GM19324 (cell line): ENCODE data around the gene STK11.
"Not testable (repeated sequence)": the region's sequence is repeated elsewhere in the genome, so short reads cannot be mapped to it uniquely, and the experiment has no call there.

Experiments used
- ATAC-seq: cut with Tn5 transposase; IDR thresholded peaks from one replicate; pipeline ENCODE4 v1.9.1; 2021; ENCODE audit warnings: mild to moderate bottlenecking, moderate library complexity; ENCODE audit not compliant: unreplicated experiment, low FRiP score

STK11 gene

DNA sequence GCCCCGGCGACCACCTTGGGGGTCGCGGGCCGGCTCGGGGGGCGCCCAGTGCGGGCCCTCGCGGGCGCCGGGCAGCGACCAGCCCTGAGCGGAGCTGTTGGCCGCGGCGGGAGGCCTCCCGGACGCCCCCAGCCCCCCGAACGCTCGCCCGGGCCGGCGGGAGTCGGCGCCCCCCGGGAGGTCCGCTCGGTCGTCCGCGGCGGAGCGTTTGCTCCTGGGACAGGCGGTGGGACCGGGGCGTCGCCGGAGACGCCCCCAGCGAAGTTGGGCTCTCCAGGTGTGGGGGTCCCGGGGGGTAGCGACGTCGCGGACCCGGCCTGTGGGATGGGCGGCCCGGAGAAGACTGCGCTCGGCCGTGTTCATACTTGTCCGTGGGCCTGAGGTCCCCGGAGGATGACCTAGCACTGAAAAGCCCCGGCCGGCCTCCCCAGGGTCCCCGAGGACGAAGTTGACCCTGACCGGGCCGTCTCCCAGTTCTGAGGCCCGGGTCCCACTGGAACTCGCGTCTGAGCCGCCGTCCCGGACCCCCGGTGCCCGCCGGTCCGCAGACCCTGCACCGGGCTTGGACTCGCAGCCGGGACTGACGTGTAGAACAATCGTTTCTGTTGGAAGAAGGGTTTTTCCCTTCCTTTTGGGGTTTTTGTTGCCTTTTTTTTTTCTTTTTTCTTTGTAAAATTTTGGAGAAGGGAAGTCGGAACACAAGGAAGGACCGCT is 729 bp downstream of the STK11 start:
- ATAC-seq: no peak

DNA sequence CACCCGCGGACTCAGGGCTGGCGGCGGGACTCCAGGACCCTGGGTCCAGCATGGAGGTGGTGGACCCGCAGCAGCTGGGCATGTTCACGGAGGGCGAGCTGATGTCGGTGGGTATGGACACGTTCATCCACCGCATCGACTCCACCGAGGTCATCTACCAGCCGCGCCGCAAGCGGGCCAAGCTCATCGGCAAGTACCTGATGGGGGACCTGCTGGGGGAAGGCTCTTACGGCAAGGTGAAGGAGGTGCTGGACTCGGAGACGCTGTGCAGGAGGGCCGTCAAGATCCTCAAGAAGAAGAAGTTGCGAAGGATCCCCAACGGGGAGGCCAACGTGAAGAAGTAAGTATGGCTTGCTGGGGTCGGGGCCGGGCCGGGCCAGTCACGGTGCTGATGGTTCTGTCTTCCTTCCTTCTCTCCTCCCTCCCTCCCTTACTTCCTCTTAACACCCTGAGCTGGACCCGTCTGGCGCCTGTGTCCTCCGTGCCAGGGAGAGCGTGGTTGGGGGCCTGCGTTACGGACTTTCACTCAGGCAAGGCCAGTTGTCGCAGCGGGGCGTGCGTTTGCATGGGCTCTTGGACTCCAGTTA is 1.4 kb downstream of the STK11 start:
- no peak for ATAC-seq

DNA sequence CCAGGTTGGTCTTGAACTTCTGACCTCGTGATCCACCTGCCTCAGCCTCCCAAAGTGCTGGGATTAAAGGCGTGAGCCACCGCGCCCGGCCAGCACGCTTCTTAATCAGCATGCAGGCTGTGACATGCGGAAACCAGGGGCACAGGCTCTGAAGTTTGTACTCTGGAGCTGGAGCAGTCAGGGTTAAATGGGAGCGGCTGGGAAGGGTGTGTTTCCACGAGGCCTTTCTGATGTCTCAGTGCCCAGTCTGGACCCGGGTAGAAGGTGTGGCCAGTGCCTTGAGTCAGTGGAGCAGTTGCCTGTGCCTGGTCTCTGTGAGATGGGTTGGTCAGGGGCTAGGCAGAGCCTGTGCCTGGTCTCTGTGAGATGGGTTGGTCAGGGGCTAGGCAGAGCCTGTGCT is 3.3 kb downstream of the STK11 start:
- not testable (repeated sequence) for ATAC-seq

DNA sequence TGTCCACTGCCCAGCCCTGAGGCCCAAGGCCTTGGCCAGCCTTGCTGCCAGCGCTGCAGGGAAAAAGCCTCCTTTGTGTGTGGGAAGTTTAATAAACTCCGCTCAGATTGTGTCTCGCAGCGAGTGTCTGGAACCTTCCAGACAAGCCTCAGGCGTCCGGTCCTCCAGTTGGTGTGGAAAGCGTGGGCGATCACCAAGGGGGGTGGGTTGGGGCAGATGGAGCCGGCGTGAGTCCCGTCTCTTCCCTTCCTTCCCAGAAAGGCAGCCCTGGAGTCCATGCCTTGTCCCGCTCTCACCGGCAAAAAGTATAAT is 4.6 kb downstream of the STK11 start:
- ATAC-seq: no peak

DNA sequence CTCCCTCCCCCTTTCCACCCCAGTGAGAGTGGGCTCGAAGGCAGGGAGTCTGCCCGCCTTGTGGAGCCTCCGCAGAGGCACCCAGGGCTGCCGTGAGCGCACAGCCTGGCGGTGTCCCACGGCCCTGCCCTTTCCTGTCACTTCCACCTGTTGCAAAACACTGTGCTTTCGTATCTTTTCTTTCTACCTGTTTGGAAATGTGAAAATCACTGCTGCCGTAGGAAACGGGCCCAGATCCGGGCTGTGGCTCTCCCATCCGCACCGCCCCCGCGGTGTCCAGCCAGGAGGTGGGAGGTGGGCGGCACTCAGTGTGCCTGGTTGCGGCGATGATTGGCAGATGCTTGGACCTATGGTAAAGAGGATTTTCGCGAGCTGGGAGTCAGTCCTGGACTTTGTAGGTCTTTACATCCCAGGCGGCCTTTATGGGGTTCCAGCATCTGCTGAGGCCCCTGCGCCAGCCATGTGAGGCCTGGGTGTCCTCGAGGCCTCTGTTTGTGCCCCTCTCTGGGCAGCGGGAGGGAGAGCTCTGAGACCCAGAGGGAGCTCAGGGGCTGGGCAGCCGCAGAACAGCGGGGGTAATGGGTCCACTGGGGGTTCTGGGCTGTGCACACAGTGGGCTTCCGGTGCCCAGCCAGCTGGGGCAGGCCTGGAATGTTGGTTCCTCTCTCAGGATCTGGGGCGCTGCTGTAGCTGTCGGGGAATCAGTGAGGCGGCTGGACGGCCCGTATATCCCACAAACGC is 6.1 kb downstream of the STK11 start:
- ATAC-seq: no peak

DNA sequence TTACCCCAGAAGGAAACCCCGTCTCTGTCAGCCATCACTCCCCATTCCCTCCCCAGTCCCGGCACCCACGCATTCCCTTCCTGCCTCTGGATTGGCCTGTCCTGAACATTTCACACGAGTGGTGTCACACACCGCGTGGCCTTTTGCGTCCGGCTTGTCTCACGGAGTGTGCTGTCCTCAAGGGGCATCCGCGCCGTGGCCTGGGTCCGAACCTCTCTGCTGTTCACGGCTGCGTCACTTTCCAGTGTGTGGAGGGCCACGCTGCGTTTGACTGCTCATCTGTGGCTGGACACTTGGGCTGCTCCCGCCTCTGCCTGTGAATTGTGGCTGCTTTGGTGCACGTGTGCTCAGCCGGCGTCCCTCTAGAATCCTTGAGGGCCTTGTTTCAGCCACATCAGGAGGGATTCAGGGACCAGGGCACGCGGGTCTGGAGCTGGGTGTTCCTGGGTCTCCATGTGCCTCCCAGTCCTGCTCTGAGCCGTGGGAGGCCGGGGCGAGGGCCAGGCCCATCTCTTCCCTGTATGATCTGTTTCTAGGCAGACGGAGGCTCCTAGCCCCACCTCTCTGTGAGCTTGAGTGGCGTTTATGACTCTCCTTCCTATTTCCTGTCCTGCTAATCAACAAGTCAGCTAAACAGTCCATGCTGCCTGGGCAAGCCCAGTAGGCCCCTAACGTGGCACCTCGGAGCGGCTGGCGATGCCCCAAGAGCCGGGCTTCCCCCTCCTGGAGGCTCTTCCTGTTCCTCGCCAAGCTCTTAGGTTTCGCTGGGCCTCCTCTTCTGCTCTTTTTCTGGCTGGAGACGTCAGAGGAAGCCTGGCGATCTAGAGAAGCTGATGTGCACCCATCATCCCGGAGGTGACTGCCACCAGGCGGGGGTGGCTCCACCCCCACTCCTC is 8.1 kb downstream of the STK11 start:
- no peak for ATAC-seq

DNA sequence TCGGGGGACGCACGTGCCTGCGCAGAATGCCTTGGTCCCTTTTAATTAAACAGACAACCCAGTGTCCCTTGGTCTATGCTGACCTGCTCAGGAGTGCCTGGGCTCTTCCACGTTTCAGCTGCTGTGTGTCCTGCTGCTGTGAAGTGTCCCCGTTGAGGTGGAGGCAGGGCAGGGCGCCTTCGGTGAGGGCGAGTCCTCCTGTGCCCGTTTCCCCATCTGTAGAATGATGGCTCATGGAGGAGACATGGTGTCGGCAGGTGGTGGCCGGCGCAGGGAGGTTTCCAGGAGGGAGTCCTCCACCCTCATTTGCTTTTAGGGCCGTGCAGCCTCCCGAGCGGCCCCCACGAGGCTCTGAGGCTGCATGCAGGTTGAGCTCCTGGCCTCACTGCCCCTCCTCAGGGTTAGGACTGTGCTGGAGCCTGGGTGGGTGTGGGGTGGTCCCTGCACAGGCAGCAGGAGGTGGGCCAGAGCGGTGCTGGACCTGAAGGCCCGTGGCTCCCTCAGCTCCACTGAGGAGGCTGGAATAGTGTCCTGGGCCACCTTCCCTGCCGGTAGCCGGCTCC is 8.8 kb downstream of the STK11 start:
- ATAC-seq: no peak

DNA sequence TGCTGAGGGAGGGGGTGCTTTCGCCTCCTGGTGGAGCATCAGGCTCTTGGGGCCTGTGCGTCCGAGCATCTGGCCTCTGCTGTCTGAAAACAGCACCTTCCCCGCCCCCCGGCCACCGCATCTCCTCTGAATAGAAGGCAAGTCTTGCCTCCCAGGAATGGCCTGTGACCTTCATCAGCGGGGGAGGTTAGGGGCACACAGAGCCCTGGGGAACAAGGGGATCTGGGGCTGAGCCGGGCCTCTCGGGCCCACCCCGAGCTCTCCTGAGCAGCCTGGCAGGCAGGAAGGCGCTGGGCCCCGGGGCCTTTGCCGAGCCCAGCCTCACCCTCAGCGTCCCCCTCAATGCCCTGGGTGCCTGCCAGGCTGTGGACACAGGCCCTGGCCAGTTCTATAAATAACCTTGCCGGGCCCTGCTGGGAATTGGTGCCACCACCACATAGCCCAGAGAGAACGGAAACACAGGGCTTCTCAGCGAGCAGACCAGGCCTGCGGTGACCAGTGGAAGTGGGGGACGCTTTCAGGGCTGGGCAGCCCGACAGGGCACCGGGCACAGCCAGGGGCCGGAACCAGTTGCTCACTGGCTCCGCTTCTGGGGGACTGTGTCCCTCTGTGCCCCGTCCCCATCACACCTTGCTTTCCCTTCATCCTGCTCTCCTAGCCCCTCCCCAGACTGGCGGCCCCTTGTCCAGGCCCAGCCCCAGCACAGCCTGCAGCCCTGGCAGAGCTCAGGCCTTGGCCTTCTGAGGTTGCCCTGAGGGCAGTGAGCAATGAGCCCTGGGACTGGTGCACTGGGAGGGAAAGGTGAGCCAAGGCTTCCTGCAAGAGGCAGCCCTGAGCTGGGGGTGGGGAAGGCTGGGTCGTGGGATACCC is 9.5 kb downstream of the STK11 start:
- no peak for ATAC-seq

DNA sequence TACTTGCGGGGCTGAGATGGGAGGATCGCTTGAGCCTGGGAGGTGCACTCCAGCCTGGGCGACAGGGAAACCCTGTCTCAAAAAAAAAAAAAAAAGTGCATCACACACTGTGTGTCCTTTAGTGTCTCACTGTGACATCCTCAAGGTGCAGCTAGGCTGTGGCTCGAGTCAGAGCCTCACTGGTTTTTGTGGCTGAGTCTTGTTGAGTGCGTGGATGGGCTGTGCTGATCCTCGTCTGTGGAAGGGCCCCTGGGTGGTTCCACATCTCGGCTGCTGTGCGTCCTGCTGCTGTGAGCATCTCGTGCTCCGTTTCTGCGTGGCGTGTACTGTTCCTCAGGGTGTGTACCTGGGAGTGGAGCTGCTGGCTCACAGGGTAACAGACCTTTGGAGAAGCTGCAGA is 11.2 kb downstream of the STK11 start:
- ATAC-seq: no peak

DNA sequence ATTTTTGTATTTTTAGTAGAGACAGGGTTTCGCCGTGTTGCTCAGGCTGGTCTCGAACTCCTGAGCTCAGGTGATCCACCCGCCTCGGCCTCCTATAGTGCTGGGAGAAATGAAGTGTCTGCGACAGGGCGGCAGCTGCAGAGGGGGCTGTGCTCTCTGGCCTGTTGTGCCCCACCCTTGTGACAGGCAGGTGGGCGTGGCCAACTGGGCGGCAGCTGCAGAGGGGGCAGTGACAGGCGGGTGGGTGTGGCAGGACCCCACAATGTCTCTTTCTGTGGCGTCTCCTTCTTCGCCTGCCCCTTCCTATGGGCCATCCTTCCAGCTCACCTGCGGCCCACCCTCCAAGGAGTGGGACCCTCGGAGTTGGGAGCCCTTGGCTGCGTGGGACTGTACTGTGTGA is 11.8 kb downstream of the STK11 start:
- no peak for ATAC-seq

DNA sequence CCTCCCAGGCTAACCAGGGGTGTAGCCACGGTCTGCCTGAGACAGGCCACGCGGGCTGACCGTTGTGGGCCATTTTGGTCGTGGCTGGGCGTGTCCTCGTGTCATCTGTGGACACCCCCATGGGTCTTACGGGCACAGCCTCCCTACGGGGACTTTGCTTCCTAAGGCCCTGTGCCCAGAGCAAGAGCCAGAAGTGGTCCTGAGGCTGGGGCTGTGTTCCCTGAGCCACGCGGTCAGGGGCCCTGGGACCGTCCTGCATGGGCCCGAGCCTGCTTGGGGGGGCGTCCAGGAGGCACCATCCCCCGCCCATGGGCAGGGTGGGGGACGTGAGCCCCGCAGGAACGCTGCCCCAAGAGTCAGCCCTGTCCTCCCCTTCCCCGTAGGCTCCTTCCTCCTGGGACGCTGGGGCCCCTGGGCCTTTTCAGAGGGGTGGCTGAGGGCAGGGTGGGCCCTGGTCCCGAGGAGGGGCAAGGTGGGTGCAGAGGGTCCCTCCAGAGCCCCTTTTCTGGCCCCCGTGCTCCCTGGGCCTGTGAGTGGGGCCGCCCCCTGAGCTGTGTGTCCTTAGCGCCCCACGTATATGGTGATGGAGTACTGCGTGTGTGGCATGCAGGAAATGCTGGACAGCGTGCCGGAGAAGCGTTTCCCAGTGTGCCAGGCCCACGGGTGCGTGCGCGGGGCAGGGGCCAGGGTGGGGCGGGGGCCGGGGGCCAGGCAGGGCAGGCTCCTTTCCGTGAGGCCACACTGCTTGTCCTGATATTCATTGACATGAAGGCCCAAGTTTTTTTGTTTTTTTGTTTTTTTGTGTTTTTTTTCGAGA is 13.4 kb downstream of the STK11 start:
- ATAC-seq: no peak

DNA sequence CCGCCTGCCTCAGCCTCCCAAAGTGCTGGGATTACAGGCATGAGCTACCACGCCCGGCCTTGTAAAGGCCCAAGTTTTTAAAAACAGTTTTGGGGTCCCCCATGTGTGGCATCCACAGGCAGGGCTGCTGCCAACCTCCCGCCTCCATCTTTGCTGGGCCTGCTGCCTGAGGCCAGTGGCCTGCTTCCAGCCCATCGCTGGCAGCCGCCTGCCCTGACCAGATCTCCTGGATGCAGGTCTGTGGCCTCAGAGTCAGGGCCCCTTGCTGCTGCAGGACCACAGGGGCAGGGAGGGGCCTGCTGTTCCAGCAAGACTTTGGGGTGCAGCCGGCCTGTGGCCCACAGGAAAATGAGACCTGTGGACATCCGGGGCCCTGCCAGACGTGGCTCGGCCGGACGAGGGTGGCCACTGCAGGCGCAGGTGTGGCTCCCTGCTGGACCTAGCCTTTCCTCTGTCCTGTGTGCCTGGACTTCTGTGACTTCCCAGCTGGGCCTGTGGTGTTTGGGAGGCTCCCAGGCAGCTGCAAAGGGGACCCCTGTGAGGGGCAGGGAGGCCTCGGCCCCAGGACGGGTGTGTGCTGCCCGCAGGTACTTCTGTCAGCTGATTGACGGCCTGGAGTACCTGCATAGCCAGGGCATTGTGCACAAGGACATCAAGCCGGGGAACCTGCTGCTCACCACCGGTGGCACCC is 14.4 kb downstream of the STK11 start:
- ATAC-seq: no peak

DNA sequence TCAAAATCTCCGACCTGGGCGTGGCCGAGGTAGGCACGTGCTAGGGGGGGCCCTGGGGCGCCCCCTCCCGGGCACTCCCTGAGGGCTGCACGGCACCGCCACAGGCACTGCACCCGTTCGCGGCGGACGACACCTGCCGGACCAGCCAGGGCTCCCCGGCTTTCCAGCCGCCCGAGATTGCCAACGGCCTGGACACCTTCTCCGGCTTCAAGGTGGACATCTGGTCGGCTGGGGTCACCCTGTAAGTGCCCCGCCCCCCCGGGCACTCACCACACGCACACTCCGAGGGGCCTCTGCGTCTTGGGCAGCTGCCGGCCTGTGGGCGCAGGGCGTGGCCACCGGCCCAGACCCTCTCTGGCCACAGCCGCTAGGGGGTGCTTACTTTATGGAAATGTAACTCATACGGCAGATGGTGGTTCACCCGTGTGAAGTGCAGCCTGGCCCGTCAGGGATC is 14.9 kb downstream of the STK11 start:
- ATAC-seq: no peak

DNA sequence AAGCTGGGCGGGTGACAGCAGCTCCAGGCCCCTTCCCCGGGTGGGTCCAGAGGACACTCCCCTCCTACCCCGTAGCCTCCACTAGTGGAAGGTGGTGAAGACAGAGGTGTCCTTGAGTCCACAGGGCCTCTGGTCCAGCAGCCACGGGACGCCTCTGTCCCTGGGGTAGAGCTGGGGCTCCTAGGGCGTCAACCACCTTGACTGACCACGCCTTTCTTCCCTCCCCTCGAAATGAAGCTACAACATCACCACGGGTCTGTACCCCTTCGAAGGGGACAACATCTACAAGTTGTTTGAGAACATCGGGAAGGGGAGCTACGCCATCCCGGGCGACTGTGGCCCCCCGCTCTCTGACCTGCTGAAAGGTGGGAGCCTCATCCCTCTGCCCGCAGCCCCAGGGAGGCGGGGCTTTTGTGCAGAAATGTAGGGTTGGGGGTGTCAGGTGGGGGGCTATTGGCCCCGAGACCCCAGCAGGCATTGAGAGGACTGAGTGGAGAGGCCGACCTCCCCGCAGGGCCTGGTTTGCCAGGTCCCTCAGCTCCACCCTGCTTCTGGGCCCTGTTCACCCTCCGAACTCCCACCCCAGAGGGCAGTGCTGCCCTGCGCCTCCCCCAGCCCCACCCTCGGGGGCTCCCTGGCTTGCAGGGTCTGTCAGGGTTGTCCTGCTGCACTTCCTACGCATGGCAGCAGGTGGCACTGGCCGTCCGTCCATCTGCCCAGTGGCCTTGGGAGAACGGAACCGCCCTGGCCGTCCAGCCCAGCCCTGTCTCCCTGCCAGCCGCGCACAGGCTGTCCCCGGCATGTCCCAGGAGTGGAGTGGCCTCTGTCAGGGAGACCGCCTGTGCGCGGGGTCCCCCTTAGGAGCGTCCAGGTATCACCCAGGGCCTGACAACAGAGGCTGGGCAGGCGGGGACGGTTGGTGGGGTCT is 15.7 kb downstream of the STK11 start:
- ATAC-seq: no peak

DNA sequence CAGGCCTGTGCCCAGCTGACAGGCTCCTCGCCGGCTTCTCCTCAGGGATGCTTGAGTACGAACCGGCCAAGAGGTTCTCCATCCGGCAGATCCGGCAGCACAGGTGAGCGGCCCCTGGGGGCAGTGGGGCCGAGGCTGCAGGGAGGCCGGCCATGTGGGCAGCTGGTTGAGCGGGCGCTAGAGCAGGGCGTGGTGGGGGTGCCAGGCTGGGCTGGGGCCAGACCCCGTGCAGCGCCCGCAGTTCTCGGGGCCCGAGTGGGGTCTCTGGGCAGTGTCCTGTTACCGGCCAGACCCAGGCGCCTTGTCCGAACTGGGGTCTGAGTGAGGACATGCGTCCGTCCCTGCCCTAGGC is 16.3 kb downstream of the STK11 start:
- no peak for ATAC-seq

DNA sequence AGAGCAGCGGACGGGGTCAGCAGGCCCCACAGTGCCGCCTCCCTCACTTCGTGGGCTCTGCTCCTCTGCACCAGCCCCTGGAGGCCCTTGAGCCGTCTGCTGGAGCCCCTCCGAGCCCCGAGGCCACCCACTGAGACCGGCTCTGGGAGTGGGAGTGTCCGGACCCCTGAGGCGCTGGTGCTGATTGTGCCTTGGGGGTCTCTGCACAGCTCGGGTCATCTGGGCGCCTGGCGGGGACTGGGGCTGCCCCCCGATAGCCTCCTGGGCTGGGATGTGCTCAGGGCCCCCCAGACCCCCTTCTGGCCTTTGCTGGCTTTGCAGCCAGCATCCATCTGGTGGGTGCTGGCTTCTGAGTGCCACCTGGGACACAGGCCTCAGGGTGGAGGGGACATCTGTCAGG is 16.8 kb downstream of the STK11 start:
- ATAC-seq: no peak
